Measurements from ENCODE around the gene ENGASE.

Gene ENGASE

GRCh38 chr17:79091226-79091670 lies 16.6 kb downstream of the ENGASE start:
- DNase-seq (ENCODE audit: low read depth in 1 of 2, low spot score in 1 of 2), result no peak

DNA sequence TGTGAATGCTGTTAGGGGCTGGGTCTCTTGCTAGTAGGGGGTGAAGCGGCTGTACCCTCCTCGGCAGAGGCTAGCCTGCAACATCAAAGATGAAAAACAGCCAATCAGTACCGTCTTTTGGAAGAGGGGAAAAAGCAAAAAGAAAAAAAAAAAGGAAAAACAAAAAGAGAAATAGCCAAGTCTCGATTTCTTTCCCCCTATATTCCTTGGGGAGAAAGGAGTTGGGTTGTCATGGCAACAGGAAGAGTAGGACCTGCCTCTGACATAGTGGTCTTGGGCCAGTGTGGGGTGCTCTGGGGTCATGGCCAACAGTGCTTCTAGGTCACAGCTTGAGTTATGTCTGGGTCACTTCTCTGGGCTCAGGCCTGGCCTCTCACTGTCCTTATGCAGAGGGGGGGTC lies 17.9 kb downstream of the ENGASE start:
- DNase-seq (ENCODE audit: low read depth in 1 of 2, low spot score in 1 of 2), result no peak

GRCh38 chr17:79093270-79093669 lies 18.6 kb downstream of the ENGASE start:
- no peak for DNase-seq (ENCODE audit: low read depth in 1 of 2, low spot score in 1 of 2)

DNA sequence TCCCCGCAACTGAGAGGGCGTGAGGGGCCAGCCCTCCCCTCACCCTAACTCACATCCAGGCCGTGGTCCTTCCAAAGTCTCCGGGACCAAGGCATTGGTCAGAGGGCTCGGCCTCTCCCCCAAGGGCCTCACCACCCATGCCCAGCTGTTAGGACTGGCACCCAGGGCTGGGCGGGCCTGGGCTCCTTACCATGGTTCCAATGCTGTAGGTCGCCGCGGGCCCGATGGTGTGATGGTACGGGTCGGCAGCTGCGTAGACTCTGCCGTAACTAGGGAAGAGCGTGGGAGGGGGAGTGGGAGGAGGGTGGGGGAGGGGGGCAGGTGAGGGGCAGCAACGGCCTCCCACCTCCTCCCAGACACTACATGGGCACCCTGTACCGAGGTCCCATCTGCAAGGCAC lies 19.6 kb downstream of the ENGASE start:
- no peak for DNase-seq (ENCODE audit: low read depth in 1 of 2, low spot score in 1 of 2)

GRCh38 chr17:79095345-79096055 lies 20.9 kb downstream of the ENGASE start:
- no peak for DNase-seq (ENCODE audit: low read depth in 1 of 2, low spot score in 1 of 2)

GRCh38 chr17:79096477-79096876 lies 21.9 kb downstream of the ENGASE start:
- DNase-seq (ENCODE audit: low read depth in 1 of 2, low spot score in 1 of 2), result no peak

GRCh38 chr17:79097226-79098055 lies 22.8 kb downstream of the ENGASE start:
- no peak for DNase-seq (ENCODE audit: low read depth in 1 of 2, low spot score in 1 of 2)

DNA sequence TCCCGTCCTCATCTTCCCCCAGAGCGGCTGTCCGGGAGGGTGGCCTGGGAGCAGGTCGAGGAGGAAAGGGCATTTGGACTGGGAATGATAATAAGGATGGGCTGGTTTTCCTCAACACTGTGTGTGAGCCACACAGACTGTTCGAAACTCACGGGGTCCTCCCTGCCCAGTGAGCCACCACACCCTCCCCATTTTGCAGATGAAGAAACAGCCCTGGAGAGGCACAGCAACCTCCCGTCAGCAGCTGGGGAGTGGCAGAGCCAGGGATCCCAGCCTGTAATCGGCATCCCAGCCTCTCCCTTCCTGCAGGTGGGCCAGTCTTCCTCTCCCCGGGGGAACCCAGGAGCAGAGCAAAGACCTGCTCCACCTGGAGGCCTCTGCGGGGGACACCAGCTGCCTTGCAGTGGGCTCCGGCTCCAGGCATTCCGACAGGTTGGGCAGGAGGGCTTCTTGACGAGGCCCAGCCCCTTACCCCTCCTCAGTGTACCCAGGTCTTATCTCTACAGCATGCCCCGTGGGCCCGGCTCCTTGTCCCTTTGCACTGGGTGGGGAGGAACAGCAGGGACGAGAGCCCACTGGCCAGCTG lies 23.8 kb downstream of the ENGASE start:
- no peak for DNase-seq (ENCODE audit: low read depth in 1 of 2, low spot score in 1 of 2)

DNA sequence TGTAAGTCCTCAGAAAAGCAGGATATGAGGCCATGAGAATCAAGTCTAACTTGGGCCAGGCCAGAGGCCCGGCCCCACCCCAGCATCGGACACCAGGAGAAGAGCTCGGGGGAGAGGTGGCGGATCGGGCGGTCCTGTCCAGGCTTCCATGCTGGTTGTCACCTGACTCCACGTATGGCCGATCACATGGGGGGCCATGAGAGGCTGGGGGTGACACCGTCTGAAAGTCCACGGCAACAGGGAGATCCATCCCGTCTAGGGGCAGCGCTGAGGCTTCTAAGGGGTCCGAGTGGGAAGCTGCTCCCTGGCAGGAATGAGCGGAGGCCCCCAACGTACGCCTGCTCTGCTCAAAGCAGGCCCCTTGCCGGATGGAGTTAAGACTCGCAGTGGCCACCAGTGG lies 25.8 kb downstream of the ENGASE start:
- DNase-seq (ENCODE audit: low read depth in 1 of 2, low spot score in 1 of 2), result no peak

DNA sequence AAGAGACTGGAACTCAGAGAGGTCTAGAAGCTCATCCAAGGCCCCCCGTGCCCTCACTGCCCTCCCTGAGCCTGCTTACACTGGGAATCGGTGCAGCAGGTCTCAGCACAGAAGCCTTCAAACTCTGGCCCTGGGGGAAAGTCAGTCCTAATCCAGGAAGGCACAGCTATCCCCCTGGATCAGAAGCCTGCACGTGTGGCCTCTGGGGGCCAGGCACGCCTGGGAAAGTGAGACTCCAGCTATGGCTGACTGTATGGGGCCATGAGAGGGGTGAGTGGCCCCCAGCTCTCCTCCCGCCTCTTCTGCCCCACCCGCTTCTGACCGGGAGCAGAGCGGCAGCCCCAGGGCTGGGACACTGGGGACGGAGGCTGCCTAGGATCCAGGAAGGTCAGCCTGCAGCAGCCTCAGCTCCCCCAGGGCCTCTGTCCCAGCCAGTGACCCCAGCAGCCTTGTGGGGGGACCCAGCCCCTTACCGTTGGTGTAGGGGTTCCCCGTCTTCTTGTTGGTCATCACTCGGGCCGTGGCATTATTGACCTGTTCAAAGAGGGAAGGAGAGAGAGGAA lies 26.6 kb downstream of the ENGASE start:
- no peak for DNase-seq (ENCODE audit: low read depth in 1 of 2, low spot score in 1 of 2)

DNA sequence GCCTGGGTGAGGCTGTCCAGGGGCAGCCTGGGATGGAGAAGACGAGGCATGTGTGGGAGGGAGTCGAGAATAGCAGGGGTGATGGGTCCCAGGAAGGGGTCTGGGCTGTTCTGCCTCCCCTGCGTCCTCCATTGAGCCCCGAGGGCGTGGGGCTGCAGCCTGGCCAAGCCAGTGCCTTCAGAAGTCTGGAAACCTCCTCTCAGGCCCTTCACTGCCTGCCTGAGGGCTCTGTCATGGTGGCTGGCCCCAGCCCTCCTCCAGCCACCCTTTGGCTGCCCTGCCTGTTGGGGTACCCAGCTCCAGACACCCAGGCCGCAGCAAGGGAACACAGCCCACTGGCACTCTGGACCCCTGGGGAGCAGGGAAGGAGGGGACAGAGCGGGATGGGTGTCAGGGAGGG lies 27.6 kb downstream of the ENGASE start:
- no peak for DNase-seq (ENCODE audit: low read depth in 1 of 2, low spot score in 1 of 2)

DNA sequence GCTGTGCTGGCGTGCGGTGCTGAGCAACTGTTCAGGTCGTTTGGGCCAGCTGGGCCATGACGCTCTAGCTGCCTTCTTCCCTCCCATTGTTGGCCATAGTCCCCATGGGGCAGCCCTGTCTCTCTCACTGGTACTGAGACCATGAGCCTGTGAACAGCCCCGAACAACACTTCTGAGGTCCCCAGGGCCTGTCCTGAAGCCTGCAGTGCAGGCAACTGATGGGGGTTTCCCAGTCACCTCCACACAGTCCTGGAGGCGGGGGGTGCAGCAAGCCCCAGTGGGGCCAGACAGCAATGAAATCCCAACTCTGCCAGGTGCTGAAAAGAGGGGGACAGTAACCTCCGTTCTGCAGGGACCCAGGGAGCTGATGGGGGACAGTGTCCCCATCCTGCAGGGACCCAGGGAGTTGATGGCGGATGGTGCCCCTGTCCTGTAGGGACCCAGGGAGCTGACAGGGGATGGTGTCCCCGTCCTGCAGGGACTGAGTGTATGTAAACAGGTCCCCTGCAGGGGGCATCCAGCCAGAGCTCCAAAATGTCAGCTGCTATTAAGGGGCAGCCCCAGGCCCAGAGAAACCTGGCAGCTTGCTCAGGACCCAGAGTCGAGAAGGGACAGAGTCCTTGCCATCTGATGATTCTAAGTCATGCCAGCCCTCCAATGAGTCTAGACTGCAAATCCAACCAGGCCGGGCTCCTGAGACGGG lies 30.4 kb downstream of the ENGASE start:
- no peak for DNase-seq (ENCODE audit: low read depth in 1 of 2, low spot score in 1 of 2)

- no peak for DNase-seq (ENCODE audit: low read depth in 1 of 2, low spot score in 1 of 2)
These were observed 31.3 kb downstream of the ENGASE start for GRCh38 chr17:79105937-79106336.

GRCh38 chr17:79106958-79107357 lies 32.3 kb downstream of the ENGASE start:
- DNase-seq (ENCODE audit: low read depth in 1 of 2, low spot score in 1 of 2), result no peak

DNA sequence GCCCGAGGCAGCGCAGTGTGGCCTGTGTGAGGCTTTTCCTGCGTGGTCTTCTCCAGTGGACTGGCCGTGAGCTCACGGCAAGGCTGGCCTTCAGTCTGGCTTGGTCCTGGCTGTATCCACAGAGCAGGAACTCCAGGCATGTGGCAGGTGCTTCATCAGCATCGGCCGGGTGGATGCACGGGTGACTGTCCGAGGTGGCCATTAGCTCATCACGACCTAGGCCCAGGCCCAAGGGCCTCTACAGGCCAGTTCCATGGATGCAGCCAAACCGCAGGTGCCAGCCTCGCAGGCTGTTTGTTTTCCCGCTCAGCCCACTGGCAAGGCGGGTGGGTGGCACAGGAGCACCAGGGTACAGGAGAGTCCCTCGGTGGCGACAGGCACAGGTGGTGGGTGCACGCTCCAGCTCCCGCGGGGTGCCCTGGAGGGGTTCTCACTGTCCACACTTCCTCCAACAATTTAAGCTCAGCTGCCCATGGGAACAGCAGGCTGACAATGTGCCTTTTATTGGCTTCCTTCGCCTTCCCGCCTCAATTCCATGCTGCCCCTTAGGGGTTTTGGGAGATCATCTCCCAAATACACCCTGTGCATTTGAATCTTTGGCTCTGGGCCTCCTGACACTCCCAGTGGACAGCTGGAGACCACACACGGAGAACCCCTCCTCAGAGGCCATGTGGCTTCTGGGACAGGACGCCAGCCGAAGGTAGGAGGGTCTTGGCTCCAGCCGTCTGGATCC lies 33.0 kb downstream of the ENGASE start:
- DNase-seq (ENCODE audit: low read depth in 1 of 2, low spot score in 1 of 2), result no peak

DNA sequence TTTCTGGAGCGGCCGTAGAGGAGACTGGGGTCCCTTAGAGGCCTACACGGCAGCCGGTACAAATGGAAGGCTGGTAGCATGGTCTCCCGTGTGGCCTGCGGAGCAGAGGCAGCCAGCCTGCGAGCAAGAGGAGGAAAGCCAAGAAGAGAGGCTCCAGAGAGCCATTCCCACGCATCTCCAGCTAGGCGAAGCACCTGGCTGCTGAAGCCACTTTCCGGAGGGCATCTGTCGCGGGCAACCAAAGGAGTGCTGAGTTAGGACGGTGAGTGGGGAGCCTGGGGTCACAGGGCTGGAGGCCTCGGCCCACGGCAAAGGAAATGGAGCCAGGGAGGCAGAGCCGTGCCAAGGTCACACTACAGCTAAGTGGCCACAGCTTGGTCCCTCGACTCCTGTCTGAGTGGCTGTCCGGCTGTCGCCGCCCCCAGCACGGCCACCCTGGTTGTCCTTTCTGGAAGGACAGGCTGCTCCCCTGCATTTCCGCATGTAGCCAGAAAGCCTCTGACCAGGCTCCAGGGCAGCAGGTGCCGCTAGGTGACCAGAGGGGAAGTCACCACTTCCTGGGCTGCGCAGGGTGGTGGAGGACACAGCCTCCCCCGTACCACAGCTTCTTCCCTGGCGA lies 33.7 kb downstream of the ENGASE start:
- DNase-seq (ENCODE audit: low read depth in 1 of 2, low spot score in 1 of 2), result no peak

DNA sequence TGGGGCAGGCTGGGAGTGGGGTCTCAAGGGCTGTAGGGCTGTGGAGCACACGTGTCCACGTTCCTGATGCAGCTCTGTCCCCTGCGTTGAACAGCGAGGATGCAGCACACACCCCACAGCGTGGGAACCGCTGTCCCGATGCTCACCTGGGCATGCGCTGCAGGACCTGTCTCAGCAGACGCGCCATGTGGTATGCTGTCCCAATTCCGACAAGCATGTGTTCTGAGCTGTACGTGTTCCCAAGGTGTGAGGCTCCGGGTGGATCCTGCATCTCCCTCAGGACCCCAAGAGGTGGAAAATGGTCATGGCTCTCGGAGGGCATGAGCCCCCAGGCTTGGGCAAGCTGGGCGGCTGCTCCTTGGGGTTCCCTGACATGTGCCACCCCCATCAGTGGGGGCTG lies 34.2 kb downstream of the ENGASE start:
- no peak for DNase-seq (ENCODE audit: low read depth in 1 of 2, low spot score in 1 of 2)

DNA sequence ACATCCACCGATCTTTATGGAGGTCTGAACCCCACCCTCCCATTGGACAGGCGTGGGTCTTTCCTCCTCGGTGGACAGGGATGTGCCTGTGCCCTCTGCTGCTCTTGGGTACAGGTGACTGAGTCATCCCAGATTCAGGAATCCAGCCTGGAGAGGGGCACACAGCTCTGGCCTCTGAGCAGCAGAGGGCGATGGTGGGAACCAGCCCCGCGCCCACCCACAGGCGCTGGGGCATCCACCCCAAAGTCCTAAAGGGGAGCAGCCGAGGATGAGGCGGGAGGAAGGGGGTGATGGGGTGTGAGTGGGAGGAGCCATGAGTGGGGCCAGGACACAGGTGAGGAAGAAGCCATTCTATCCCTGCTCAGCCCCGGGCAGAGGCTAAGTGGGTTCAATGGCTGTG lies 35.0 kb downstream of the ENGASE start:
- DNase-seq (ENCODE audit: low read depth in 1 of 2, low spot score in 1 of 2), result no peak

DNA sequence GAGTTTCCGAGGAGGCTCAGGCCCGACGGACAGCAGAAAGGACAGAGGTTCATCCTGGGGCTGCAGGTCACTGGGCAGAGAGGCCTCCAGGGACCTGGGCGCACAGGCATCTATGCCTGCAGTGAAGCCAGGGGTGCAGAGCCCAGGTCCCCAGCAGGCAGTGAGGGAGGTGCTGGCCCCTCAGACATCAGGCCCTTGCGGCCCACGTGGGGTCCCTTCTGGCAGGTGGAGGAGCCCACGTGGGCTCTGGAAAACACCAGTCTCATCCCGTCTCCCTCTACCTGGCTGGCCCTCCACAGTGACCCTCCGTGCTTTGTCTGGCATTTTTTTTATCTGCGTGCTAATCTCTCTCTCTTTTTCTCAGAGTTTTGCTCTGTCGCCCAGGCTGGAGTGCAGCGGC lies 36.5 kb downstream of the ENGASE start:
- DNase-seq (ENCODE audit: low read depth in 1 of 2, low spot score in 1 of 2), result no peak

GRCh38 chr17:79112471-79112870 lies 37.8 kb downstream of the ENGASE start:
- no peak for DNase-seq (ENCODE audit: low read depth in 1 of 2, low spot score in 1 of 2)
